Measurements from ENCODE around the gene OR6N2.

OR6N2 gene

DNA sequence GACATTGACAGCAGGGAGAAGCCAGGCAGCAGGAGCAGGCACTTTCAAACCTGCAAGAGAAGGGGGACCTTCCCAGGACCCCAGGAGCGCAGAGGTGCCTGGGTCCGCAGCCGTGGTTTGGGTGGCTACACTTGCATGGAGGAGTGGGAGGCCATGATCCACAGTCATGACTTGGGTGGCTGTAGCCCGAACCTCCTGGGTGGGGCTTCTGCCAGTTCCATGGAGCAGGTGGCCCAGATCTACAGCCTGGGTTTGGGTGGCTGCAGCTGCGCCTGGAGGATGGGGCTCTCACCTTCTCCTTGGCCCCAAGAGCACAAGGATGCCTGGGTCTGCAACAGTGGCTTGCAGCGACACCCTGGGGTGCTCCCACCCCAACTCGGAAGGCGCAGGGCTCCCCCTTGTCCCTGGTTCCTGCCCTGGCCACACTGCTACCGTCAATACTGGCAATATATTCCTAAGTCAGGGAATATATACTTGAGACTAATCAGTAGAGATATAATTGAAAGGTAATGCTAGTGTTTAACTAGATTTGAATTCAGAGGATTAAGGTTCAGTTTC lies 28.8 kb downstream of the OR6N2 start:
- FAIRE-seq = no peak

GRCh38 chr1:158735848-158736247 lies 45.2 kb downstream of the OR6N2 start:
- no peak for FAIRE-seq

- FAIRE-seq = no peak
These were observed 48.5 kb downstream of the OR6N2 start for GRCh38 chr1:158732524-158732923.

- no peak for FAIRE-seq
These were observed 49.3 kb downstream of the OR6N2 start for GRCh38 chr1:158731707-158732106.

DNA sequence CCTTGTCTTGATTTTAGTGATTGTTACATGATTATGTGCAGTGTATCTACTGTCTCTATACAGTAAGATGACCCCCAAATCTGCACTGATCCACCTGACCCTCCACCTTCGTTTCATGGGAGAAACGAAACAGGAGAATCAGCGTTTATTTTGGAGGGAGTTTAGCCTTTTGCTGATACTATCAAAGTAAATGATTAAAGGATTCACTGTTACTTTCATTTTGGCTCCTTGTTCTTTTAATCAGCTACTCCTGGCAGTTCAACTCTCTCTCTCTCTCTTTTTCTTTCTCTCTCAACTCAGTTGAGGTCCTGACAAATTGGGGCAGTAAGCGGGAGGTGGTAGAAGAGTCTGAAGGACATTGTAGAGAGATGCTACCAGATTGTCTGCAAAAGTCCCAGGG lies 50.6 kb downstream of the OR6N2 start:
- FAIRE-seq = no peak

DNA sequence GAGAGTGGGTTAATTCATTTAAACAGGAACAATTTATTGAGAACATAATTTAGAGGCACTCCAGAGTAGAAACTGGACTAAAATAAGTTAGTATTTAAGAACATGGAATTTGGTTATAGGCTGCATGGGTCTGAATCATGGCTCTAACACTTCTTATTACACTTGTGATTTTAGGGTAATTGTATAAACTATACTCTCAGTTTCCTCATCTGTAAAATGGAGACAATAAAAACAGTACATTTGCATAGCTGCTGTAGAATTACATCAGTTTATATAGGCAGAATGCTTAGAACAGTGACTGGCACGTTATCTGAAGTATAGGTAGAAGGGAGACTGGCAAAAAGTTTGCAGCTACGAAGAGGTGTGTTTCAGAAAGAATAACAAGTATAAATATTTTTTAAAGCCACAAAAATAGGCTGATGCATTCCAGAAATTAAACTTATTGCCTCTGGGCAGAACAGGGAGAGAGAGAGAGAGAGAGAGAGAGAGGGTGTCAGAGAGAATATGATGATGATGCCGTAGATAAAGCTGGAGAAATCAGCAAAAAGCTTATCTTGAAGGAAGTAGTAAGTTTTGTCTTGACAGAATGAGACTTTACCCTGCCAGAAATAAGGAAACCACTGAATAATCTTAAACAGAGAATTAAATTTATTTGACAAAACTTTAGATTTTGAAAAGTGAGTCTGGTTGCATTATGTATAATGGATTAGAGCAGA lies 52.3 kb downstream of the OR6N2 start:
- FAIRE-seq = no peak

GRCh38 chr1:158724442-158724841 lies 56.6 kb downstream of the OR6N2 start:
- FAIRE-seq = no peak
